DND-41 (cell line): ENCODE measurements around the gene SLK.

Source experiments
- ATAC-seq: fragments of 200-7000 bp; cut with Tn5 transposase; 3 replicates; pipeline ENCODE4 v1.9.1; 2021; ENCODE audit warnings: low read depth; ENCODE audit not compliant: insufficient read depth
- DNase-seq: peaks from one replicate; pipeline ENCODE4 v3.0.0-alpha.2; 2020
- H2AFZ ChIP-seq: 2 replicates; pipeline ENCODE4 v1.6.0; 2012; ENCODE audit warnings: low read depth, low read length
- H3K27ac ChIP-seq: 2 replicates; pipeline ENCODE4 v1.5.1; 2012; ENCODE audit warnings: low read length, inconsistent platforms
- H3K27me3 ChIP-seq: fragments of 200-600 bp; sonication (generic); 2 replicates; pipeline ENCODE4 v1.6.0; 2012; ENCODE audit warnings: low read length, mild to moderate bottlenecking, inconsistent platforms; ENCODE audit not compliant: insufficient read depth, poor library complexity
- H3K36me3 ChIP-seq: 2 replicates; pipeline ENCODE4 v1.5.1; 2012; ENCODE audit warnings: low read length, inconsistent platforms; ENCODE audit not compliant: insufficient read depth
- H3K4me1 ChIP-seq: 2 replicates; pipeline ENCODE4 v1.5.1; 2012; ENCODE audit warnings: mild to moderate bottlenecking, low read length; ENCODE audit not compliant: insufficient read depth
- H3K4me2 ChIP-seq: 2 replicates; pipeline ENCODE4 v1.6.0; 2012; ENCODE audit warnings: mild to moderate bottlenecking, moderate library complexity, low read length, inconsistent platforms; ENCODE audit not compliant: insufficient read depth
- H3K4me3 ChIP-seq, 2 experiments: fragments of 200-600 bp in 1 of 2; shearing (Covaris generic) in 1 of 2; 2 replicates each; pipeline ENCODE4 v1.5.1; 2012 to 2016; ENCODE audit warnings: inconsistent platforms in 2 of 2, low read length in 2 of 2, mild to moderate bottlenecking in 2 of 2, low read depth in 1 of 2, moderate library complexity in 1 of 2
- H3K79me2 ChIP-seq: 2 replicates; pipeline ENCODE4 v1.6.0; 2012; ENCODE audit warnings: low read length, inconsistent platforms; ENCODE audit not compliant: insufficient read depth
- H3K9ac ChIP-seq: 2 replicates; pipeline ENCODE4 v1.6.0; 2012; ENCODE audit warnings: low read depth, mild to moderate bottlenecking, inconsistent platforms, low read length, moderate library complexity
- H3K9me3 ChIP-seq: 2 replicates; pipeline ENCODE4 v1.5.1; 2012; ENCODE audit warnings: low read length, moderate library complexity, mild to moderate bottlenecking, inconsistent platforms; ENCODE audit not compliant: insufficient read depth, severe bottlenecking
- H4K20me1 ChIP-seq: 2 replicates; pipeline ENCODE4 v1.6.0; 2012; ENCODE audit warnings: low read length; ENCODE audit not compliant: insufficient read depth
- CTCF ChIP-seq: IDR thresholded peaks from 2 replicates; pipeline ENCODE4 v1.5.1; 2012; ENCODE audit warnings: borderline replicate concordance, low read length, moderate library complexity, mild to moderate bottlenecking; ENCODE audit not compliant: poor library complexity, severe bottlenecking; ENCODE audit errors: extremely low read depth
- EZH2 ChIP-seq: IDR thresholded peaks from 3 replicates; pipeline ENCODE4 v1.6.1; 2012; ENCODE audit warnings: borderline replicate concordance, low read depth, mild to moderate bottlenecking, moderate library complexity, low read length, inconsistent platforms; ENCODE audit not compliant: severe bottlenecking

Gene SLK

GRCh38 chr10:104037261-104037951, 70.5 kb downstream of the SLK start:
- no peak for ATAC-seq

GRCh38 chr10:104038537-104038936, 71.6 kb downstream of the SLK start:
- Histone ChIP-seq H3K9ac (no peak overlapping the region), H4K20me1 (no peaks in the 10 kb centered on the region; the same call in 1 of the 2 replicates), H3K36me3 (no peaks in the 10 kb centered on the region), H3K9me3 (no peaks in the 10 kb centered on the region), H3K4me3 (no peak overlapping the region), H3K79me2 (no peaks in the 10 kb centered on the region), H3K4me1 (no peaks in the 10 kb centered on the region), H3K4me2 (no peak overlapping the region), H3K27ac (no peak overlapping the region), H2AFZ (no peak overlapping the region), H3K27me3 (peaks cover 14% of the 10 kb centered on the region)
- ATAC-seq (no peak), DNase-seq (no peak)
- TF ChIP-seq CTCF, result no peak
- TF ChIP-seq EZH2, result no peak

More at GRCh38 chr10:104037261-104037951, 70.5 kb downstream of the SLK start:
- Histone ChIP-seq H3K27me3 (peaks cover 9% of the 10 kb centered on the region), H3K9ac (no peak overlapping the region), H3K4me2 (no peak overlapping the region), H2AFZ (no peak overlapping the region), H3K4me3 (no peak overlapping the region), H3K9me3 (no peaks in the 10 kb centered on the region), H3K79me2 (no peaks in the 10 kb centered on the region), H3K36me3 (peaks cover 5% of the 10 kb centered on the region; the same call in 1 of the 2 replicates), H3K4me1 (no peaks in the 10 kb centered on the region), H4K20me1 (no peaks in the 10 kb centered on the region; the same call in 1 of the 2 replicates), H3K27ac (no peak overlapping the region)
- TF ChIP-seq CTCF (no peak), EZH2 (no peak)
- DNase-seq, result no peak

- Histone ChIP-seq H3K4me2 (no peak overlapping the region), H3K4me3 (no peak overlapping the region), H3K27ac (no peak overlapping the region), H2AFZ (no peak overlapping the region), H3K4me1 (no peaks in the 10 kb centered on the region), H4K20me1 (no peaks in the 10 kb centered on the region; the same call in 1 of the 2 replicates), H3K9ac (no peak overlapping the region), H3K9me3 (no peaks in the 10 kb centered on the region), H3K79me2 (no peaks in the 10 kb centered on the region), H3K27me3 (peaks cover 14% of the 10 kb centered on the region), H3K36me3 (no peaks in the 10 kb centered on the region)
- TF ChIP-seq CTCF (no peak), EZH2 (no peak)
- DNase-seq, result no peak
- no peak for ATAC-seq
These were observed 72.2 kb downstream of the SLK start for GRCh38 chr10:104038958-104039752.
